HEK293 (cell line): ENCODE results near the gene CACNA1G.

Source experiments
- ATF2 ChIP-seq: fragments of 450-650 bp; formaldehyde crosslinking; IDR thresholded peaks from 2 replicates; pipeline ENCODE4 v1.5.1; 2016; ENCODE audit warnings: missing biosample characterization, missing genetic modification characterization, low read depth
- BCL11B ChIP-seq: fragments of 450-650 bp; formaldehyde crosslinking; IDR thresholded peaks from 2 replicates; pipeline ENCODE4 v1.5.1; 2016; ENCODE audit warnings: low read depth, missing biosample characterization, missing genetic modification characterization
- ELK4 ChIP-seq: IDR thresholded peaks from 2 replicates; pipeline ENCODE4 v1.6.1; 2011; ENCODE audit warnings: mild to moderate bottlenecking, low read depth, low read length, borderline replicate concordance
- GLIS1 ChIP-seq: fragments of 450-650 bp; formaldehyde crosslinking; IDR thresholded peaks from 2 replicates; pipeline ENCODE4 v1.5.1; 2016; ENCODE audit warnings: missing biosample characterization, missing genetic modification characterization
- KLF7 ChIP-seq: fragments of 450-650 bp; formaldehyde crosslinking; IDR thresholded peaks from 2 replicates; pipeline ENCODE4 v1.5.1; 2016; ENCODE audit warnings: missing biosample characterization, missing genetic modification characterization, borderline replicate concordance
- PATZ1 ChIP-seq: fragments of 450-650 bp; formaldehyde crosslinking; IDR thresholded peaks from 2 replicates; pipeline ENCODE4 v1.5.1; 2016; ENCODE audit warnings: missing biosample characterization, missing genetic modification characterization
- SP7 ChIP-seq: fragments of 450-650 bp; formaldehyde crosslinking; IDR thresholded peaks from 2 replicates; pipeline ENCODE4 v1.5.1; 2016; ENCODE audit warnings: missing biosample characterization, missing genetic modification characterization
- YY1 ChIP-seq: fragments of 450-650 bp; formaldehyde crosslinking; IDR thresholded peaks from 2 replicates; pipeline ENCODE4 v1.5.1; 2018; ENCODE audit warnings: missing biosample characterization, missing genetic modification characterization
- YY2 ChIP-seq: fragments of 450-650 bp; formaldehyde crosslinking; IDR thresholded peaks from 2 replicates; pipeline ENCODE4 v1.5.1; 2016; ENCODE audit warnings: missing biosample characterization, missing genetic modification characterization
- ZBTB17 ChIP-seq: fragments of 450-650 bp; formaldehyde crosslinking; IDR thresholded peaks from 2 replicates; pipeline ENCODE4 v1.5.1; 2016; ENCODE audit warnings: missing biosample characterization, missing genetic modification characterization
- ZBTB20 ChIP-seq: fragments of 450-650 bp; formaldehyde crosslinking; IDR thresholded peaks from 2 replicates; pipeline ENCODE4 v1.5.1; 2016; ENCODE audit warnings: missing biosample characterization, missing genetic modification characterization
- ZNF10 ChIP-seq: fragments of 450-650 bp; formaldehyde crosslinking; IDR thresholded peaks from 2 replicates; pipeline ENCODE4 v1.5.1; 2017; ENCODE audit warnings: missing biosample characterization, missing genetic modification characterization
- ZNF221 ChIP-seq: fragments of 450-650 bp; formaldehyde crosslinking; IDR thresholded peaks from 2 replicates; pipeline ENCODE4 v1.5.1; 2017; ENCODE audit warnings: missing biosample characterization, missing genetic modification characterization, borderline replicate concordance
- ZNF548 ChIP-seq: fragments of 450-650 bp; formaldehyde crosslinking; IDR thresholded peaks from 2 replicates; pipeline ENCODE4 v1.5.1; 2016; ENCODE audit warnings: missing biosample characterization, missing genetic modification characterization
- ZNF558 ChIP-seq: fragments of 450-650 bp; formaldehyde crosslinking; IDR thresholded peaks from 2 replicates; pipeline ENCODE4 v1.5.1; 2016; ENCODE audit warnings: missing biosample characterization, missing genetic modification characterization
- ZNF596 ChIP-seq: fragments of 450-650 bp; IDR thresholded peaks from 2 replicates; pipeline ENCODE4 v1.5.0; 2018; ENCODE audit warnings: missing biosample characterization, mild to moderate bottlenecking, missing genetic modification characterization, moderate library complexity
- ZNF600 ChIP-seq: fragments of 450-650 bp; formaldehyde crosslinking; IDR thresholded peaks from 2 replicates; pipeline ENCODE4 v1.5.1; 2016; ENCODE audit warnings: missing biosample characterization, missing genetic modification characterization
- TF ChIP-seq, protein P1 (sequence below): fragments of 450-650 bp; formaldehyde crosslinking; optimal IDR thresholded peaks from 2 replicates; pipeline ENCODE3; 2016; ENCODE audit warnings: missing biosample characterization, mild to moderate bottlenecking, missing genetic modification characterization
- TF ChIP-seq, protein P2 (sequence below): fragments of 450-650 bp; formaldehyde crosslinking; IDR thresholded peaks from 2 replicates; pipeline ENCODE4 v1.5.1; 2016; ENCODE audit warnings: missing biosample characterization, missing genetic modification characterization
- TF ChIP-seq, protein P3 (sequence below): fragments of 450-650 bp; IDR thresholded peaks from 2 replicates; pipeline ENCODE4 v1.5.1; 2018; ENCODE audit warnings: missing biosample characterization, mild to moderate bottlenecking, missing genetic modification characterization
- TF ChIP-seq, protein P4 (sequence below): fragments of 450-650 bp; formaldehyde crosslinking; IDR thresholded peaks from 2 replicates; pipeline ENCODE4 v1.5.1; 2016; ENCODE audit warnings: missing biosample characterization, missing genetic modification characterization, borderline replicate concordance

The CACNA1G gene

DNA sequence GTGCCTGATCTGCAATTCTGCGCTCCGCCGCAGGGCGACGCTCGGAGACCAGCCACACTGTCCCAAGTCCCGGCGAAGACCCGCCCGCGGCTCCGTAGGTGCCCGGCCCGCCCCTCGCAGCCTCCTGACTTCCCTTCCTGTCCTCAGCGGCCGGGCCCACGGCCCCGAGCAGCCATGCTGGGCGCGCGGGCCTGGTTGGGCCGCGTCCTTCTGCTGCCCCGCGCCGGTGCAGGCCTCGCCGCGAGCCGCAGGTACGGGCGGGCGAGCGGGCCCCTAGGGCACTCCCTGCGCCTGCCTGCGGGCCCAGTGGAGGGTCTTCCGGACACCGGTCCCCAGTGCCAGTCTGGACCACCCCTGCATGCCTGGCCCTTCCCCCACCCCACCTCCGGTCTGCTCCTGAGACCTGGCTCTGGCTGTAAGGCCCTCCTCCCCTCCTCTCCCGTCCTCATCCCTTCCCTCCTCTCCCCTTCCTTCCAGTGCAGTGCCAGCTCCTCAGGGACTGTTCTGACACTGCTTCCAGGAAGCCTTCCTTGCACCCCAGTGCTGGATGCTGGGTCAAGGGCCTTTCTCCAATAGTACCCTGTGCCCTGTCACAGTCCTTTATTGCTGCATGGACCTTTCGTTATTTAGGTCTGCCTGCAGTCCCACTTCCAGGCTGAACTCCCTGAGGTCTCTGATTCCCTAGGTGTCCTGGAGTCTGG is 13.3 kb upstream of the CACNA1G start, which contains the start of gene SPATA20 (continued):
- TF ChIP-seq, protein P1, sequence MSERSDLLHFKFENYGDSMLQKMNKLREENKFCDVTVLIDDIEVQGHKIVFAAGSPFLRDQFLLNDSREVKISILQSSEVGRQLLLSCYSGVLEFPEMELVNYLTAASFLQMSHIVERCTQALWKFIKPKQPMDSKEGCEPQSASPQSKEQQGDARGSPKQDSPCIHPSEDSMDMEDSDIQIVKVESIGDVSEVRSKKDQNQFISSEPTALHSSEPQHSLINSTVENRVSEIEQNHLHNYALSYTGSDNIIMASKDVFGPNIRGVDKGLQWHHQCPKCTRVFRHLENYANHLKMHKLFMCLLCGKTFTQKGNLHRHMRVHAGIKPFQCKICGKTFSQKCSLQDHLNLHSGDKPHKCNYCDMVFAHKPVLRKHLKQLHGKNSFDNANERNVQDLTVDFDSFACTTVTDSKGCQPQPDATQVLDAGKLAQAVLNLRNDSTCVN (tag by site-specific recombination), result peak; percentile 78
- TF ChIP-seq, protein P2, sequence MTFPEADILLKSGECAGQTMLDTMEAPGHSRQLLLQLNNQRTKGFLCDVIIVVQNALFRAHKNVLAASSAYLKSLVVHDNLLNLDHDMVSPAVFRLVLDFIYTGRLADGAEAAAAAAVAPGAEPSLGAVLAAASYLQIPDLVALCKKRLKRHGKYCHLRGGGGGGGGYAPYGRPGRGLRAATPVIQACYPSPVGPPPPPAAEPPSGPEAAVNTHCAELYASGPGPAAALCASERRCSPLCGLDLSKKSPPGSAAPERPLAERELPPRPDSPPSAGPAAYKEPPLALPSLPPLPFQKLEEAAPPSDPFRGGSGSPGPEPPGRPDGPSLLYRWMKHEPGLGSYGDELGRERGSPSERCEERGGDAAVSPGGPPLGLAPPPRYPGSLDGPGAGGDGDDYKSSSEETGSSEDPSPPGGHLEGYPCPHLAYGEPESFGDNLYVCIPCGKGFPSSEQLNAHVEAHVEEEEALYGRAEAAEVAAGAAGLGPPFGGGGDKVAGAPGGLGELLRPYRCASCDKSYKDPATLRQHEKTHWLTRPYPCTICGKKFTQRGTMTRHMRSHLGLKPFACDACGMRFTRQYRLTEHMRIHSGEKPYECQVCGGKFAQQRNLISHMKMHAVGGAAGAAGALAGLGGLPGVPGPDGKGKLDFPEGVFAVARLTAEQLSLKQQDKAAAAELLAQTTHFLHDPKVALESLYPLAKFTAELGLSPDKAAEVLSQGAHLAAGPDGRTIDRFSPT, result peak; percentile 57
- no peak for TF ChIP-seq ZNF558 (tag by site-specific recombination)
- TF ChIP-seq ZNF221 (tag by site-specific recombination), result peak; percentile 23; the same call in 1 of the 2 replicates
- TF ChIP-seq ATF2 (tag by site-specific recombination), result no peak
- TF ChIP-seq YY2 (tag by site-specific recombination), result no peak
- peak; percentile 51 for TF ChIP-seq GLIS1 (tag by site-specific recombination)
- TF ChIP-seq, protein P3, sequence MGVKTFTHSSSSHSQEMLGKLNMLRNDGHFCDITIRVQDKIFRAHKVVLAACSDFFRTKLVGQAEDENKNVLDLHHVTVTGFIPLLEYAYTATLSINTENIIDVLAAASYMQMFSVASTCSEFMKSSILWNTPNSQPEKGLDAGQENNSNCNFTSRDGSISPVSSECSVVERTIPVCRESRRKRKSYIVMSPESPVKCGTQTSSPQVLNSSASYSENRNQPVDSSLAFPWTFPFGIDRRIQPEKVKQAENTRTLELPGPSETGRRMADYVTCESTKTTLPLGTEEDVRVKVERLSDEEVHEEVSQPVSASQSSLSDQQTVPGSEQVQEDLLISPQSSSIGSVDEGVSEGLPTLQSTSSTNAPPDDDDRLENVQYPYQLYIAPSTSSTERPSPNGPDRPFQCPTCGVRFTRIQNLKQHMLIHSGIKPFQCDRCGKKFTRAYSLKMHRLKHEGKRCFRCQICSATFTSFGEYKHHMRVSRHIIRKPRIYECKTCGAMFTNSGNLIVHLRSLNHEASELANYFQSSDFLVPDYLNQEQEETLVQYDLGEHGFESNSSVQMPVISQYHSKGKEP (tag by site-specific recombination), result peak; percentile 55; the same call in 1 of the 2 replicates
- no peak for TF ChIP-seq ZNF548
- no peak for TF ChIP-seq BCL11B (tag by site-specific recombination)
- TF ChIP-seq ZNF596 (tag by site-specific recombination), result peak; percentile 58
- no peak for TF ChIP-seq KLF7 (tag by site-specific recombination)
- peak; percentile 38 for TF ChIP-seq SP7 (tag by site-specific recombination)
- no peak for TF ChIP-seq ELK4
- TF ChIP-seq YY1, result peak; percentile 80; the same call in 1 of the 2 replicates
- peak; percentile 55; the same call in 1 of the 2 replicates for TF ChIP-seq PATZ1 (tag by site-specific recombination)
- TF ChIP-seq, protein P4, sequence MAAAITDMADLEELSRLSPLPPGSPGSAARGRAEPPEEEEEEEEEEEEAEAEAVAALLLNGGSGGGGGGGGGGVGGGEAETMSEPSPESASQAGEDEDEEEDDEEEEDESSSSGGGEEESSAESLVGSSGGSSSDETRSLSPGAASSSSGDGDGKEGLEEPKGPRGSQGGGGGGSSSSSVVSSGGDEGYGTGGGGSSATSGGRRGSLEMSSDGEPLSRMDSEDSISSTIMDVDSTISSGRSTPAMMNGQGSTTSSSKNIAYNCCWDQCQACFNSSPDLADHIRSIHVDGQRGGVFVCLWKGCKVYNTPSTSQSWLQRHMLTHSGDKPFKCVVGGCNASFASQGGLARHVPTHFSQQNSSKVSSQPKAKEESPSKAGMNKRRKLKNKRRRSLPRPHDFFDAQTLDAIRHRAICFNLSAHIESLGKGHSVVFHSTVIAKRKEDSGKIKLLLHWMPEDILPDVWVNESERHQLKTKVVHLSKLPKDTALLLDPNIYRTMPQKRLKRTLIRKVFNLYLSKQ (tag by site-specific recombination), result no peak
- TF ChIP-seq ZNF10 (tag by site-specific recombination), result peak; percentile 22; the same call in 1 of the 2 replicates
- peak; percentile 7; the same call in 1 of the 2 replicates for TF ChIP-seq ZBTB17 (tag by site-specific recombination)
- TF ChIP-seq ZBTB20 (tag by site-specific recombination), result 0 out of 2 replicates have a peak, but pooled peaks have one; percentile 14
- peak; percentile 91 for TF ChIP-seq ZNF600 (tag by site-specific recombination)
- TF ChIP-seq, all 188 proteins: peak for 47
